ENCODE results near the gene MMRN2. TPM values are rescaled to one million over a fixed set of nuclear protein-coding genes. Genes with fewer than 3 reads are reported as not detected.

MMRN2 gene
- total RNA-seq, 1 experiment from 2014 or later, result 13.4 TPM

GRCh38 chr10:86899132-86899531 is 58.3 kb downstream of the MMRN2 start:
- no peak overlapping the region for H3K27ac ChIP-seq
- no peaks in the 10 kb centered on the region for H3K9me2 ChIP-seq (ENCODE audit: insufficient read depth)
- intact Hi-C loops (cut with micrococcal nuclease; ENCODE audit: unreplicated experiment), result no loop called here
- H3F3A ChIP-seq (ENCODE audit: insufficient read depth, low read depth), result no peaks in the 10 kb centered on the region
- H3K27me3 ChIP-seq (ENCODE audit: insufficient read depth, low read depth), result no peaks in the 10 kb centered on the region
- H3K36me3 ChIP-seq (ENCODE audit: low read depth), result no peaks in the 10 kb centered on the region
- no peaks in the 10 kb centered on the region for H3K4me1 ChIP-seq (replicated peaks; ENCODE audit: insufficient read depth)
- H4K20me1 ChIP-seq (ENCODE audit: insufficient read depth), result no peaks in the 10 kb centered on the region
- H3K9me3 ChIP-seq (ENCODE audit: insufficient read depth, low read depth), result no peaks in the 10 kb centered on the region
- H3K79me2 ChIP-seq (ENCODE audit: low read depth), result no peaks in the 10 kb centered on the region
- H3K4me3 ChIP-seq, result no peak overlapping the region
- POLR2A ChIA-PET (ENCODE audit: unreplicated experiment), result no interaction called here
- DNase-seq, result no peak
- CTCF ChIA-PET, result no interaction called here
- H2AFZ ChIP-seq, result no peak overlapping the region
- TF ChIP-seq CTCF (conservative IDR thresholded peaks at IDR 0.05) (no peak), EZH2 (IDR thresholded peaks at IDR 0.05; ENCODE audit: low read depth) (no peak)
- no TSS peak for BruUV-seq (replicated peaks)
- no peak overlapping the region for H3K4me2 ChIP-seq

GRCh38 chr10:86898511-86898910 is 58.9 kb downstream of the MMRN2 start:
- Histone ChIP-seq H3K4me2 (no peak overlapping the region), H3K9me3 (ENCODE audit: insufficient read depth, low read depth) (no peaks in the 10 kb centered on the region), H3K9me2 (ENCODE audit: insufficient read depth) (no peaks in the 10 kb centered on the region), H4K20me1 (ENCODE audit: insufficient read depth) (no peaks in the 10 kb centered on the region), H3K4me1 (replicated peaks; ENCODE audit: insufficient read depth) (no peaks in the 10 kb centered on the region), H3K36me3 (ENCODE audit: low read depth) (no peaks in the 10 kb centered on the region), H2AFZ (no peak overlapping the region), H3K4me3 (no peak overlapping the region), H3K79me2 (ENCODE audit: low read depth) (no peaks in the 10 kb centered on the region), H3K27ac (no peak overlapping the region), H3K27me3 (ENCODE audit: insufficient read depth, low read depth) (no peaks in the 10 kb centered on the region), H3F3A (ENCODE audit: insufficient read depth, low read depth) (no peaks in the 10 kb centered on the region)
- TF ChIP-seq EZH2 (IDR thresholded peaks at IDR 0.05; ENCODE audit: low read depth) (no peak), CTCF (conservative IDR thresholded peaks at IDR 0.05) (no peak)
- CTCF ChIA-PET, result no interaction called here
- intact Hi-C loops (cut with micrococcal nuclease; ENCODE audit: unreplicated experiment), result no loop called here
- DNase-seq, result no peak
- POLR2A ChIA-PET (ENCODE audit: unreplicated experiment), result no interaction called here
- no TSS peak for BruUV-seq (replicated peaks)

GRCh38 chr10:86889997-86890396 is 67.4 kb downstream of the MMRN2 start:
- ChIA-PET CTCF (no interaction called here), POLR2A (ENCODE audit: unreplicated experiment) (no interaction called here)
- DNase-seq, result no peak
- Histone ChIP-seq H3K9me3 (ENCODE audit: insufficient read depth, low read depth) (no peaks in the 10 kb centered on the region), H3K9me2 (ENCODE audit: insufficient read depth) (no peaks in the 10 kb centered on the region), H4K20me1 (ENCODE audit: insufficient read depth) (no peaks in the 10 kb centered on the region), H2AFZ (no peak overlapping the region), H3F3A (ENCODE audit: insufficient read depth, low read depth) (no peaks in the 10 kb centered on the region), H3K4me2 (no peak overlapping the region), H3K4me3 (no peak overlapping the region), H3K79me2 (ENCODE audit: low read depth) (no peaks in the 10 kb centered on the region), H3K4me1 (replicated peaks; ENCODE audit: insufficient read depth) (no peaks in the 10 kb centered on the region), H3K27me3 (ENCODE audit: insufficient read depth, low read depth) (no peaks in the 10 kb centered on the region), H3K27ac (no peak overlapping the region), H3K36me3 (ENCODE audit: low read depth) (no peaks in the 10 kb centered on the region)
- intact Hi-C loops (cut with micrococcal nuclease; ENCODE audit: unreplicated experiment), result no loop called here
- no TSS peak for BruUV-seq (replicated peaks)
- TF ChIP-seq EZH2 (IDR thresholded peaks at IDR 0.05; ENCODE audit: low read depth) (no peak), CTCF (conservative IDR thresholded peaks at IDR 0.05) (no peak)

All from PC-9 (cell line).